HG02981 (cell line): ENCODE data around the gene KLRF2.
"Not testable (repeated sequence)": the region's sequence is repeated elsewhere in the genome, so short reads cannot be mapped to it uniquely, and the experiment has no call there.

Experiments used
- ATAC-seq: cut with Tn5 transposase; IDR thresholded peaks from one replicate; pipeline ENCODE4 v1.9.1; 2021; ENCODE audit warnings: mild to moderate bottlenecking, moderate library complexity; ENCODE audit not compliant: unreplicated experiment

Gene KLRF2

GRCh38 chr12:9881246-9881645, at the start of gene KLRF2:
KLRF2 (plus strand) TSS chr12:9881489; CDS start chr12:9881596, 107 bp downstream.
- no peak for ATAC-seq

DNA sequence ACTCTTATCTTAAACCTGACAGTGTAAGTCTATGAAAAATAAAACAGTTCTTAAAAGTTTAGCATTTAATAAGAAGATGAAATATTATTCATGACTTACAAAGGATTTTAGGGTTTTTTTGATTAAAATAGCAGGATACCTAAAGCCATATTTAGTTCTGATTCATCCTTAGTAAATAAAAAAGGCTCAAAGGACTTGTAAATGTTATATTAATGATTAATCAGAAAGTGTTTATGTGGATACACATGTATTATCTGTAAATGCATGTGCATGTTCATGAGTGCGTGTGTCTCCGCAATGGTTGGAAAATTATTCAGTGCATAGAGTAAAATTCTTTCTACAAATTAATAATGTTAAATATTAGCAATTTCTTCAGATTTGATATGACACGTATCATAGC, 49.6 kb upstream of the KLRF2 start:
- no peak for ATAC-seq

DNA sequence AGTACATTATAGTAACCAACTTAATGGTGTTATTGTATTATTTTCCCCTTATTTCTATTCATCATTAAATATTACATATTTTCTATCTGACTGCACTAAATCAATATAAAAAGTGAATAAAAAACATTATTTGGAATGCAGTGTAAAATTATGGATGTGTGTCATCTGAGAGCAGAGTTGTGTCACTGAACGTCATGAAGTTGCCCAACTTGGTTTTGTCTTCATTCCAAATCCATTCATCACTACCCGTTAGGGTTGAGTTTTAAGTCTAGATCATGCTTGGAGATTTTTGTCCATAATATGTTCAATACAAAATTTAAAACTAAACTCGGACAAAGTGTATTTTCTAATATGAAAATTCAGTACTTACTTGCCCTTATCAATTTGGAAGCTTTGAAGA, 37.9 kb upstream of the KLRF2 start:
- ATAC-seq: no peak

- ATAC-seq: no peak
These were observed 32.4 kb upstream of the KLRF2 start for GRCh38 chr12:9848899-9849298.

DNA sequence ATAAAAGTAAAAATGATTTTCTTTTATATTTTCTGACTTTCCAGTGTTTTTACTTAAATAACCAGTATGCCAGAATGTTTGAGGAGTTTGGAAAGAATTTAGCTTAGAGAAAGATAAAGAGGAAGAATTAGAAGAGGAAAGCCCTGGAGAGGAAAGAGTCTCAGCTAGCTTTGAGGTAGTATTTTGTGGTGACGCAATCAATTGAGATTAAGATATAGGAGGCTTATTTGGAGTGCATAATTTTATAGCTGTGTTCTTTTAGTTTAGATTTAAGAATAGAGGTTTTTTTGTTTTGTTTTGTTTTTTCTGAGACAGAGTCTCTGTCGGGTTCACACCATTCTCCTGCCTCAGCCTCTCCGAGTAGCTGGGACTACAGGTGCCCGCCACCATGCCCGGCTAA, 30.2 kb upstream of the KLRF2 start:
- no peak for ATAC-seq

DNA sequence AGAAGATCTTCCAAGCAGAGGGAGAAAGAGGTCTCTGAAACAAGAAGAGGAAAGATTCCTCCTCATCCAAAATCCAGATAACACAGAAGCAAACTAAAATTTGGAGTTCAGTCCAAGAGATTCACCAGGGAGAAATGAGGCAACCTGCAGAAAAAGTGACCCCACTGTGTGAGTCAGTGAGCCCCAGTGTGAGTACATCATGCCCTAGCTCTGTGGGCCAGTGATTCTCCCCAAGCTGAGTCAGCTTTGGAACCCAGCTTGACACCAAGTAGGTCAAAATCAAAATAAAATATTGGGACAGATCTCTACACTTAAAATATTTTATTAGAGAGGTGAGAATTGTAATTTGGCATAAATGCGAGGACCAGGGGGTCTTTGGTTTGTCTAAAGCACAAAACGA, 29.4 kb upstream of the KLRF2 start:
- no peak for ATAC-seq

DNA sequence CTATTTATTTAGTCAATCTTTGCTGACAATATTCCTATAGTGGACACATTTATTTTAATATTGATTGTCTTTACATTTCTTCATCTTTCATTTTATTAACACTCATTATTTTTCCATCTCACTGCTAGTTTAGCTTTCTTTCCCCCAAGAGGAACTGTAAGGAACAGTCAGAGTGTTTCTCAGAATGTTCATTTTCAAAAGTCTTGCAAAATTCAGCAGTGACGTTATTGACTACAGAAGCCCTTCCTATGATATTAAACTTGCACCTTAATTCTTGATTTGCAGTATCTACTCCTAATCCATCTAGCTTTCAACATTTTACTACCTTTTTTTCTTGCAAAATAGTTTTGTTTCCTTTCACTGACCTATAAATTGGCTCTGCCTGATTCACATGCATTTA, 25.1 kb upstream of the KLRF2 start:
- no peak for ATAC-seq

- no peak for ATAC-seq
These were observed 24.4 kb upstream of the KLRF2 start for GRCh38 chr12:9856894-9857293.

DNA sequence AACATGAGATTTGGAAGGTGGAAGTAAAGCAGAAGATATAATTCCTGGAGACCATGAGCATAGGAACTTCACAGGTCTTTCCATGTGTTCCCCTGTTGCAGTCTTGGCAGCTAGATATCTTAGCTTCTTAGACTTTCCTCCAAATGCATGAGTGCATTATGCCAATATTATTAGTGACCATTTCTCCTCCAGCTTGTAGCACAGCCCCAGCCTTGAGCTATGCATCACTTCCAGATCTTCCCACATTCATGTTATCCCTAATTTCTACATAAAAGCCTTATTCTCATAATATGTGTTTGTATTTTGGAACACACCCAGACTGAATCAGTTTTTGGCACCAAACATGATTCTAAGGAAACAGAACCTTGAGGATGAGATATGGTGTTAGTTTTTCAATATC, 23.2 kb upstream of the KLRF2 start:
- ATAC-seq: no peak

GRCh38 chr12:9864913-9865675, 16.2 kb upstream of the KLRF2 start:
- no peak for ATAC-seq

- ATAC-seq: no peak
These were observed 14.4 kb upstream of the KLRF2 start for GRCh38 chr12:9866860-9867269.

GRCh38 chr12:9867531-9867930, 13.8 kb upstream of the KLRF2 start:
- ATAC-seq: no peak

DNA sequence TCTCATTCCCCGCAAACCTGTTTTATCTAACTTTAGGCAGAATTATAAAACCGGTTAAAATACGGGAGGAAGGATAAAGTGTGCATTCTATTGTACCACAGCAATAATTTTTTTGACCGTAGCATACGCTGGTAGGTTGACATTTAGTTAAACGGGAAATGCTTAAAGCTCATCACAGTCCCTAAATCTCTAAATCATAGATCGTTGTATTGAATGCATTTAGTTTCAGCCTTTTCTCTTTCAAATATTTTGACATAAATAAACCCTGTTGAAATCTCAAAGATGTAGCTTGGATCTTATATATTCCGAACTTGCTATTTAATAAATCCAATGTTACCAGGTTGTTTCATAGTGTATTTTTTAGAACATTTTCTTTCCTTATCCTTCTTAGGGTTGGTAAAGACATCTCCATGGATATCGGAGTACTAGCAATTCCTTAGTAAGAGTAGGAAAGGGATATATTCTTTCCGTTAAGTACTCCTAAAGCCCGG, 12.9 kb upstream of the KLRF2 start:
- ATAC-seq: no peak

DNA sequence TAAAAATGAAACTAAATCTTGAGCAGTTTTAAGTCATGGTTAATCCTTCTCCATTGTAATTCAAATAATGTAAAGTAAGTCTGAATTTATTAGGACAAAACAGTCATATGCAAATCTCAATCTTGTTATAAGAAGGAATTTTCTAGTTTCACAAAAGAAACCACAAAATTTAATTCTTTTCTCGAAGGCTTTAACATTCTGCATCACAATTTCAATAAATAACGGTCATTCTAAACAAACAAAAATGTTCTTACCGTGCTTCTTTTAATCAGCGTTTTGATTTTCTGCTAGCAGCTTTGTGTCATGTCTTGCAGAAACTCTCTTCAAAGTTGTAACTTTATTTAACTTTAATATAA, 12.4 kb upstream of the KLRF2 start:
- ATAC-seq: no peak

- ATAC-seq: peak; percentile 40
These were observed 11.8 kb upstream of the KLRF2 start, which contains the start of gene CLEC2B for GRCh38 chr12:9869307-9870161. CLEC2B (minus strand) TSS chr12:9869354.

- ATAC-seq: no peak
These were observed 10.9 kb upstream of the KLRF2 start for GRCh38 chr12:9870286-9870866.

- ATAC-seq: no peak
These were observed 9.1 kb upstream of the KLRF2 start for GRCh38 chr12:9872162-9872561.

DNA sequence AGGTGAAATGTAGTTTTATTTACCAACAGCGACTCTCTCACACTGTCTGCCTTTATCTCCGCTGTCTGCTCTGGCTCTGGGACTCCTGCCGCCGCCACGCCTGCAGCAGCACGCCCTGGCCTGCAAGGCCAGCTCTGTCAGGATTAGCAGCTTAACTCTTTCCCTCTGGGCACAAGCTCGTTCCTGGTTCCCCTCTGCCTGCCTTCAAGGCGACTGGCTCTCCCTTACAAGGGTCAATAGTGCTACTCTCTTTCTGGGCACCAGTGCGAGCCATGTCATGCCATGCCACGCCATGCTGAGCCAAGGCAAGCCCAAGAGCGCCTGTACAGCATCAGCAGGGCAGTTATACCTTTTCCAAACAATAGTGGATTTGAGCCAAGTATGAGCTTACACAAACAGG, 8.5 kb upstream of the KLRF2 start:
- no peak for ATAC-seq

GRCh38 chr12:9876120-9876519, 5.2 kb upstream of the KLRF2 start:
- ATAC-seq: not testable (repeated sequence)

GRCh38 chr12:9880532-9881078, 684 bp upstream of the KLRF2 start:
- no peak for ATAC-seq

GRCh38 chr12:9881988-9882387, 699 bp downstream of the KLRF2 start:
- no peak for ATAC-seq
